PC-9 (cell line): ENCODE data around the gene ILDR1. TPM values are rescaled to one million over a fixed set of nuclear protein-coding genes. Genes with fewer than 3 reads are reported as not detected.

Source experiments
- BruUV-seq: library from RNA; stranded (reverse); fragments of 400-500 nt; replicated peaks from 2 replicates; lab custom pipeline; 2021; lab: Mats Ljungman, UMichigan
- CTCF ChIA-PET: fragments of 300-600 bp; sonication (Branson Sonifier 250); formaldehyde crosslinking; loops from one replicate; lab custom pipeline; 2022; ENCODE audit warnings: antibody characterized with exemption; lab: Charles Lee
- POLR2A ChIA-PET: fragments of 300-600 bp; sonication (Branson Sonifier 250); formaldehyde crosslinking; loops from one replicate; lab custom pipeline; 2022; ENCODE audit warnings: antibody characterized with exemption; ENCODE audit not compliant: unreplicated experiment; lab: Charles Lee
- DNase-seq, 2 experiments: peaks; one replicate each; pipeline versions ENCODE4 v3.0.0 to v3.0.0-alpha.2; 2015 to 2022; ENCODE audit warnings: mixed read lengths in 1 of 2
- H2AFZ ChIP-seq: fragments of 200-600 bp; sonication (generic); 2 replicates; pipeline ENCODE4 v1.8.1; 2017; ENCODE audit warnings: antibody characterized with exemption
- H3F3A ChIP-seq: fragments of 200-600 bp; sonication (generic); 2 replicates; pipeline ENCODE4 v1.8.1; 2017; ENCODE audit warnings: antibody characterized with exemption, mild to moderate bottlenecking, low read depth; ENCODE audit not compliant: insufficient read depth
- H3K27ac ChIP-seq: fragments of 200-600 bp; sonication (generic); 2 replicates; pipeline ENCODE4 v1.6.1; 2016; ENCODE audit warnings: mixed run types
- H3K27me3 ChIP-seq: fragments of 200-600 bp; sonication (generic); 2 replicates; pipeline ENCODE4 v1.6.1; 2016; ENCODE audit warnings: low read depth, mixed run types; ENCODE audit not compliant: insufficient read depth
- H3K36me3 ChIP-seq: fragments of 200-600 bp; sonication (generic); 2 replicates; pipeline ENCODE4 v1.6.1; 2016; ENCODE audit warnings: low read depth, mixed run types
- H3K4me1 ChIP-seq: fragments of 200-600 bp; sonication (generic); replicated peaks from 2 replicates; pipeline ENCODE4 v1.6.1; 2016; ENCODE audit warnings: mixed run types; ENCODE audit not compliant: insufficient read depth
- H3K4me2 ChIP-seq: fragments of 200-600 bp; sonication (generic); 2 replicates; pipeline ENCODE4 v1.6.1; 2017; ENCODE audit warnings: mixed run types
- H3K4me3 ChIP-seq: fragments of 200-600 bp; sonication (generic); 2 replicates; pipeline ENCODE4 v1.6.1; 2016; ENCODE audit warnings: mixed run types
- H3K79me2 ChIP-seq: fragments of 200-600 bp; sonication (generic); 2 replicates; pipeline ENCODE4 v1.6.1; 2017; ENCODE audit warnings: low read depth, mixed run types
- H3K9me2 ChIP-seq: fragments of 200-600 bp; sonication (generic); 2 replicates; pipeline ENCODE4 v1.8.1; 2017; ENCODE audit warnings: mild to moderate bottlenecking; ENCODE audit not compliant: insufficient read depth
- H3K9me3 ChIP-seq: fragments of 200-600 bp; sonication (generic); 2 replicates; pipeline ENCODE4 v1.8.1; 2016; ENCODE audit warnings: low read depth; ENCODE audit not compliant: insufficient read depth
- H4K20me1 ChIP-seq: fragments of 200-600 bp; sonication (generic); 2 replicates; pipeline ENCODE4 v1.8.1; 2017; ENCODE audit not compliant: insufficient read depth
- CTCF ChIP-seq: fragments of 200-600 bp; sonication (generic); conservative IDR thresholded peaks from 2 replicates; pipeline ENCODE4 v1.6.1; 2017; ENCODE audit warnings: mixed run types, antibody characterized with exemption, mild to moderate bottlenecking, moderate library complexity
- EZH2 ChIP-seq: fragments of 200-600 bp; sonication (generic); IDR thresholded peaks from 2 replicates; pipeline ENCODE4 v1.8.0; 2017; ENCODE audit warnings: antibody characterized with exemption, low read depth
- intact Hi-C: fragments of 100-400 bp; cut with micrococcal nuclease; formaldehyde crosslinking; loops from one replicate; pipeline ENCODE4 v1.10.0; 2022; ENCODE audit not compliant: unreplicated experiment
- total RNA-seq: library from RNA; stranded (reverse); gene quantifications from 2 replicates; pipeline ENCODE4 v1.2.3, GENCODE V29; 2021

ILDR1 gene
- total RNA-seq, 1 experiment from 2014 or later: 5.1 TPM

GRCh38 chr3:121992601-121993560 lies 29.2 kb downstream of the ILDR1 start:
- no peaks in the 10 kb centered on the region for H3K9me3 ChIP-seq
- H3K4me3 ChIP-seq: no peak overlapping the region
- no peaks in the 10 kb centered on the region for H4K20me1 ChIP-seq
- DNase-seq: no peak
- CTCF ChIA-PET: no interaction called here
- intact Hi-C loops: no loop called here
- TF ChIP-seq EZH2: no peak
- TF ChIP-seq CTCF: no peak
- H2AFZ ChIP-seq: no peak overlapping the region
- H3K9me2 ChIP-seq: no peaks in the 10 kb centered on the region
- no peak overlapping the region for H3K4me2 ChIP-seq
- H3K27me3 ChIP-seq: no peaks in the 10 kb centered on the region
- no peaks in the 10 kb centered on the region for H3K36me3 ChIP-seq
- no peaks in the 10 kb centered on the region for H3F3A ChIP-seq
- H3K4me1 ChIP-seq: peaks cover 12% of the 10 kb centered on the region; the same call in 1 of the 2 replicates
- no TSS peak for BruUV-seq
- H3K27ac ChIP-seq: no peak overlapping the region
- POLR2A ChIA-PET: no interaction called here
- H3K79me2 ChIP-seq: no peaks in the 10 kb centered on the region

GRCh38 chr3:121989943-121990342 lies 32.1 kb downstream of the ILDR1 start:
- no peaks in the 10 kb centered on the region for H3K9me3 ChIP-seq
- no peaks in the 10 kb centered on the region for H3K79me2 ChIP-seq
- no peak overlapping the region for H3K27ac ChIP-seq
- no peak overlapping the region for H3K4me2 ChIP-seq
- H3K9me2 ChIP-seq: no peaks in the 10 kb centered on the region
- ChIA-PET CTCF (no interaction called here), POLR2A (no interaction called here)
- 0 out of 2 replicates have a peak, but pooled peaks cover under 1% of the 10 kb centered on the region for H3K4me1 ChIP-seq
- no peak for DNase-seq
- no peaks in the 10 kb centered on the region for H3K36me3 ChIP-seq
- H4K20me1 ChIP-seq: no peaks in the 10 kb centered on the region
- H2AFZ ChIP-seq: no peak overlapping the region
- no peak overlapping the region for H3K4me3 ChIP-seq
- TF ChIP-seq CTCF (0 out of 2 replicates have a peak, but pooled peaks have one; percentile 32), EZH2 (no peak)
- BruUV-seq: no TSS peak
- no peaks in the 10 kb centered on the region for H3K27me3 ChIP-seq
- no peaks in the 10 kb centered on the region for H3F3A ChIP-seq
- intact Hi-C loops: no loop called here

GRCh38 chr3:121988146-121988545 lies 33.9 kb downstream of the ILDR1 start:
- TF ChIP-seq EZH2: no peak
- no peak for TF ChIP-seq CTCF
- H3K79me2 ChIP-seq: no peaks in the 10 kb centered on the region
- no peak overlapping the region for H3K27ac ChIP-seq
- ChIA-PET POLR2A (no interaction called here), CTCF (interaction anchor here (0.6 kb wide), 1 partner anchor 41 kb away, joined by 4 read pairs; no protein-coding TSS in a partner anchor)
- no TSS peak for BruUV-seq
- no peaks in the 10 kb centered on the region for H3K36me3 ChIP-seq
- H4K20me1 ChIP-seq: no peaks in the 10 kb centered on the region
- no peaks in the 10 kb centered on the region for H3K4me1 ChIP-seq
- H3K27me3 ChIP-seq: no peaks in the 10 kb centered on the region
- DNase-seq: no peak
- no peak overlapping the region for H3K4me2 ChIP-seq
- no peak overlapping the region for H2AFZ ChIP-seq
- intact Hi-C loops: no loop called here
- H3F3A ChIP-seq: no peaks in the 10 kb centered on the region
- peaks cover 8% of the 10 kb centered on the region; the same call in 1 of the 2 replicates for H3K9me3 ChIP-seq
- H3K9me2 ChIP-seq: no peaks in the 10 kb centered on the region
- H3K4me3 ChIP-seq: no peak overlapping the region
